NCI-H345 treated with DMSO at 0.1 percent for 48 hours (cell line): ENCODE data around the gene PDE10A.

Source experiments
- DNase-seq: peaks from one replicate; lab custom pipeline; 2025; ENCODE audit not compliant: unreplicated experiment; lab: John Stamatoyannopoulos, UW

The PDE10A gene

GRCh38 chr6:165656581-165657324 is 6.3 kb downstream of the PDE10A start:
- no peak for DNase-seq

- DNase-seq, result no peak
Observed at GRCh38 chr6:165655191-165655590, 7.8 kb downstream of the PDE10A start.

- DNase-seq, result no peak
Observed at GRCh38 chr6:165654144-165654543, 8.9 kb downstream of the PDE10A start.

DNA sequence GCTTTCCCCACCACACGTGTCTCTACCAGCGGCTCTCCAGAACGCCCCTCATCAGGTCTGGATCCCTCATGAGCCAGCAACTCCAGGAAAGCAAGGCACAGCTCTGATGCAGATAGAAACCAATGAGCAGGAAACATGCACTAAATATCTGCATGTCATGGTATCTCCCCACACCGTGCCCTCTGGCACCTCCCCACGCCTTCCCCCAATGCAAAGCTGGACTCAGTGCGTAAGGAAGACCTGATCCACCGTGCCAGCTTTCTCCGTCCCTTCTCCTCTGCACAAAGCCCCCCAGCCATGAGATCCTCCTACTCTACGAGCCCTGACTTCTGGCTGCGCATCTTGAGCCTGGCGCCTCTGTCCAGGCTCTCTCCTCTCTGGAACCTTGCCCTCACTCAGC is 9.4 kb downstream of the PDE10A start:
- no peak for DNase-seq

GRCh38 chr6:165653196-165653595 is 9.8 kb downstream of the PDE10A start:
- DNase-seq, result no peak

- DNase-seq, result no peak
Observed at GRCh38 chr6:165652766-165653165, 10.3 kb downstream of the PDE10A start.

GRCh38 chr6:165649166-165650137 is 13.6 kb downstream of the PDE10A start:
- no peak for DNase-seq

- no peak for DNase-seq
Observed at GRCh38 chr6:165647041-165647440, 16.0 kb downstream of the PDE10A start.

GRCh38 chr6:165645919-165646318 is 17.1 kb downstream of the PDE10A start:
- no peak for DNase-seq

DNA sequence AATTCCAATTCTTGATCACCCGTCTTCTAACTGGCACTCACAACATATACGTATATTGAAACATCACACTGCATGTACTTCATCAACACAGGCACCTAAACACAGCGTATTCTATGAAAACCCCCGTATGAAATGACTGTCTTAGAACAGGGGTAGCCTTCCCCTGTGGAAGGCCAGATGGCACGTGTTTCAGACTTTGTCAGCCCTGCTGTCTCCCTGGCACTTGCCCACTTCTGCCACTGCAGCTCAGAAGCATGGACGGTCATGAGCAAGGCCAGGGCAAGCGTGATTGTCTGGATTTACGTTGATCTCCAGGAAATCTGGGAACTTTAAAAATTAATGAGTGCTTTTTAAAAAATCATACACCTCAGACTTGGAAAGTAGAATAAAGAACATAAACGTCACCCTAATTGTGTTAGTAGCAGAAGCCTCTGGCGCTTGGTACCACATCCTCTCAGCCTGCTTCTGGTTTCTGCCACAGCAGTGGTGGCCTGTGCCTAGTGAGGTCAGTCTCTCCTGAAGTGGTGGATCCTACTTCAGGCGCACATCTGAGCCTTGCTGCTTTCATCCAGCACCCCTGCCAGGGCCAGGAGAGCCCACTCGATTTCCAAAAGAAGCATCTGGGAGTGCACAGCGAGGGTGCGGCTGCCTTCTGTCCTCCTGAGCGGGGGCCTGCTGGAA is 18.3 kb downstream of the PDE10A start:
- no peak for DNase-seq

- DNase-seq, result no peak
Observed at GRCh38 chr6:165643015-165643414, 20.0 kb downstream of the PDE10A start.

DNA sequence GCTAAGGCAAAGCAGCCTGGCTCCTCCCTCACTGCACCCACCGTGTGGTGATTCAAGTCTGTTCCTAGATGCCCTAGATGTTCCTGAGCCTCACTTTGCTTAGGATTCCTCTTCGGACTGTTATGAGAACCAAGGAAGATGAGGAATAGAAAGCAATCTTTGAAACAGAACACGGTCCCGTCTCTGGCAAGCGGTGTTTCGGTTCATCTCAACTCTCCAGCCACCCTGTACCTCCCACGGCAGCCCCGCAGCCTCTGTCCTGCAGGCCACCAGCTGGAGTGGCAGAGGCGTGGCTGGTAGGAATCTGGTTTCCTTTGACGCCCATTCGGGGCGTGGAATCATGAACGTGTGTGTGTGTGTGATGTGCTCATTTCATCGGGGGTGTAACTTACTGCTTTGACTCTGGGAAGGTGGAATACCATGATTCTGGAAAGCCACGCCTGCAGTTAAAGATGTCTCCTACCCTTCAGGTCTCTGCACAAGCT is 21.3 kb downstream of the PDE10A start:
- DNase-seq, result no peak

GRCh38 chr6:165640806-165641205 is 22.2 kb downstream of the PDE10A start:
- no peak for DNase-seq

- DNase-seq, result no peak
Observed at GRCh38 chr6:165638530-165638929, 24.5 kb downstream of the PDE10A start.

GRCh38 chr6:165637586-165637985 is 25.5 kb downstream of the PDE10A start:
- DNase-seq, result no peak

DNA sequence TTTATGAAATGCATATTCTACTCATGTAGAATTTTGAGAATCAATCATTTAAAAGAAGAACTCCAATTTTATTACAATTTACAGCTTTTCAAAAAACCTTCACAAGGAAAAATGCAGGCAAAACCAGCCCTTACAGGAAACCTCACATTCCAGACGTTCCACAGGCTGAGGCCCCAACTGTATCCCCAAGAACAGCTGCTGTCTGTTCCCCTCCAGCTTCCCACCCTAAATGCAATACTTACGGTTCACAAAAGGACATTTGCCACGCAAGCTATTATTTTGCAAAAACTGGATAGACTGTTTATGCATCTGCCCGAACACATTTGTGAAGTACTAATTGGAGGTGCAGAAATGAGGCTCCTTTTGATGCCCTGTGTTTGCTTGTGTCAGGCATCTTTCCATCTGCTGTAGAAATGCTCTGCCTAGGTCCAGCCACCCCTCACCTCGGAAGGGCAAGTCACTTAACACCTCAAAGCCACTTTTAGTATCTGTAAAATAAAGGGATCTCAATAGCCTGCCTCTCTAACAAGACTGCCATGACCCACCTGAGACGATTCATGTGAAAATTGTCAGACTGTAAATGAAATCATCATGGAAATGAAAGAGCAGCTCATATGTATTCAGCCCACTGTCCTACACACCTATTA is 26.5 kb downstream of the PDE10A start:
- DNase-seq, result no peak

- no peak for DNase-seq
Observed at GRCh38 chr6:165635965-165636364, 27.1 kb downstream of the PDE10A start.

- DNase-seq, result no peak
Observed at GRCh38 chr6:165634101-165634880, 28.8 kb downstream of the PDE10A start.

DNA sequence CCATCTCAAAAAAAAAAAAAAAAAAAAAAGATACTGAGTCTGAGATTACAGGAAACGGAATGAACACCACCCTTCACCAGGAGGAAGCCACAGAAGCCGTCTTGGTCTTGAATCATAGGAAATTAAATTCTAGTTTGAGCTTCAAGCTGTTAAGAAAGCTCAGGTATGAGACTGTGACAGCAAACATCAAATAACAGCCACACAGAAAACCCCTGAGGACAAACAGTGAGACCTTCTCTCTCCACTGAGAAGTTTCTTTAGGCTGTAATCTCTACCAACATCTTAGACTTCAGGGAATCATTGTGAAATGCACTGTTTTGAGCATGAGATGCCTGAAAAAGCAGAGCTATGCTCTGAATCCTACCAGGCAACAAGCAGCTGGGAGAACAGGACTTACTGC is 30.8 kb downstream of the PDE10A start:
- DNase-seq, result no peak

DNA sequence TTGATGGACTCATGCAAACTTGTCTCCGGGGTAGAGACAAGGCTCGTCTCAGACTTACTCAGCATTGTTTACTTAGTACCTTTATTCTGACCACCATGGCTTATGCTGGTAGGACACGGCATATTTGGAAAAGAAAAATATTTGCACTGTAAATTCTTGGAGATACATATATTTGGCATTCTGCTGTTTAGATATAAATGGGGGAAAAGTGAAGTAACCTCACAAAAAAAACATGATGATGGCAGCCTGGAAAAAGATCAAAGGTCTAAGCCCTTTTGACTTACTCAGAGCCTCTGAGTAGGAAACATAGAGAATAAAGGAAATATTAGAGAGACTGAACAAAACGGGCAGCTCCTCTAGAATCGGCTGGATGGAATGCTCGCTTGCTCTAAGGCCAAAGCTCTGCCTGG is 32.5 kb downstream of the PDE10A start:
- DNase-seq, result no peak
